H7 (cell line): ENCODE data around the gene LRPAP1. TPM values are rescaled to one million over a fixed set of nuclear protein-coding genes. Genes with fewer than 3 reads are reported as not detected.
A peak's percentile ranks its signal among the peaks of the same experiment; 100 is the strongest.

ENCODE experiments used
- DNase-seq: peaks from one replicate; pipeline ENCODE4 v3.0.0; 2012
- H3K27me3 ChIP-seq: 2 replicates; pipeline ENCODE4 v1.6.0; 2011; ENCODE audit warnings: mild to moderate bottlenecking, low read length; ENCODE audit not compliant: control insufficient read depth, insufficient read depth
- H3K36me3 ChIP-seq: replicated peaks from 2 replicates; pipeline ENCODE4 v1.5.1; 2011; ENCODE audit warnings: low read length; ENCODE audit not compliant: control insufficient read depth, insufficient read depth
- H3K4me3 ChIP-seq: 2 replicates; pipeline ENCODE4 v1.5.1; 2011; ENCODE audit warnings: low read depth, mild to moderate bottlenecking, control low read depth, low read length, moderate library complexity; ENCODE audit not compliant: insufficient read depth
- total RNA-seq: library from RNA; depleted of rRNA; stranded (reverse); fragments of >200 nt; shearing (Covaris generic); gene quantifications from 2 replicates; pipeline ENCODE4 v1.2.3, GENCODE V29; 2014

The LRPAP1 gene
- total RNA-seq, 1 experiment from 2014 or later, result 101 TPM

GRCh38 chr4:3478446-3479357, 53.5 kb downstream of the LRPAP1 start:
- Histone ChIP-seq H3K27me3 (peaks cover 2% of the 10 kb centered on the region; the same call in 1 of the 2 replicates), H3K36me3 (no peaks in the 10 kb centered on the region), H3K4me3 (no peak overlapping the region)
- no peak for DNase-seq

GRCh38 chr4:3477750-3478430, 54.3 kb downstream of the LRPAP1 start:
- Histone ChIP-seq H3K36me3 (no peaks in the 10 kb centered on the region), H3K4me3 (no peak overlapping the region), H3K27me3 (peaks cover 2% of the 10 kb centered on the region; the same call in 1 of the 2 replicates)
- DNase-seq, result peak; percentile 77

DNA sequence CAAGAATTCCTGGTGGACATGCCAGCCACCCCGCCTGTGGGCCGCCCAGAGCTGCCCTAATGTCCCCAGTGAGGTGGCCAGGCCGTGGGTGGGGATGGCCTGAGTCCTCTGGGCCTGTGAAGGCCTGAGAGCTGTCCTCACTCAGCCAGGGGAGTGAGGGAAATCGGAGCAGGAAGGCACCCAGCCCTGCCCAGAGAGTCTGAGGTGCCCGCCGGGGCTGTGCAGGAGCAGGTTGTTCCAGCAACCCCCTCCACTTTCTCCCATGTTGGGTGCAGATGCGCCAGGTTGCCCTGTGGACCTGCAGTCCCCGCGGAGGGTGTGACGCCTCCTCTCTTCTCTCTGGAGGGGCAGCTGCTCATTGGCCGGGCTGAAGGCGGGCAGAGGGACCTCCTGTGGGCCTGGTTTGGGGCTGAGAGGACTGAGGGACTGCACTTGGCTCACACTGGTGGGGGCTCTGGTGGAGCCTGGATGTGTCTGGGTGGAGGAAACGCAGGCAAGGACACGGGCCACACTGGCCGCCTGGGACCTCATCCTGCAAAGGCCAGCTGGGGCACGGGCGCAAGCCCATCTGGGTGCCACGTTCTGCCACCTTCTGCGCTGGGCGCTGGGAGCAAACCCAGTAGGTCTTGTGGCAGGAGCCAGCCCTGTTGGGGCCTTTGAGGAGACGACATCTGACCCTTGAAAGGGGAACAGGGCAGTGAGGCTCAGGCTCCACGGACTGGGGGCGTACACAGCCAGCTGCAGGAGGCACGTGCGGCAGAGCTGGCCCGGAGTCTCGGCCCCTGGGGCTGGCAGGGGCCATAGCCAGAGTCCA, 55.1 kb downstream of the LRPAP1 start:
- no peaks in the 10 kb centered on the region; the same call in 1 of the 2 replicates for H3K27me3 ChIP-seq
- H3K4me3 ChIP-seq, result no peak overlapping the region
- DNase-seq, result peak; percentile 72

GRCh38 chr4:3476341-3476747, 55.9 kb downstream of the LRPAP1 start:
- no peaks in the 10 kb centered on the region for H3K36me3 ChIP-seq
- DNase-seq, result no peak
- H3K27me3 ChIP-seq, result no peaks in the 10 kb centered on the region; the same call in 1 of the 2 replicates
- H3K4me3 ChIP-seq, result no peak overlapping the region

More for the DNA sequence above, 55.1 kb downstream of the LRPAP1 start:
- H3K36me3 ChIP-seq, result no peaks in the 10 kb centered on the region

- Histone ChIP-seq H3K4me3 (no peak overlapping the region), H3K27me3 (no peaks in the 10 kb centered on the region; the same call in 1 of the 2 replicates), H3K36me3 (no peaks in the 10 kb centered on the region)
- DNase-seq, result no peak
Observed at GRCh38 chr4:3475713-3476260, 56.4 kb downstream of the LRPAP1 start.

GRCh38 chr4:3475041-3475712, 57.0 kb downstream of the LRPAP1 start:
- no peak overlapping the region for H3K4me3 ChIP-seq
- no peaks in the 10 kb centered on the region; the same call in 1 of the 2 replicates for H3K27me3 ChIP-seq
- peak; percentile 62 for DNase-seq
- no peaks in the 10 kb centered on the region for H3K36me3 ChIP-seq

GRCh38 chr4:3473996-3474765, 58.0 kb downstream of the LRPAP1 start:
- no peaks in the 10 kb centered on the region for H3K36me3 ChIP-seq
- no peak overlapping the region for H3K4me3 ChIP-seq
- no peaks in the 10 kb centered on the region; the same call in 1 of the 2 replicates for H3K27me3 ChIP-seq
- DNase-seq, result peak; percentile 52

DNA sequence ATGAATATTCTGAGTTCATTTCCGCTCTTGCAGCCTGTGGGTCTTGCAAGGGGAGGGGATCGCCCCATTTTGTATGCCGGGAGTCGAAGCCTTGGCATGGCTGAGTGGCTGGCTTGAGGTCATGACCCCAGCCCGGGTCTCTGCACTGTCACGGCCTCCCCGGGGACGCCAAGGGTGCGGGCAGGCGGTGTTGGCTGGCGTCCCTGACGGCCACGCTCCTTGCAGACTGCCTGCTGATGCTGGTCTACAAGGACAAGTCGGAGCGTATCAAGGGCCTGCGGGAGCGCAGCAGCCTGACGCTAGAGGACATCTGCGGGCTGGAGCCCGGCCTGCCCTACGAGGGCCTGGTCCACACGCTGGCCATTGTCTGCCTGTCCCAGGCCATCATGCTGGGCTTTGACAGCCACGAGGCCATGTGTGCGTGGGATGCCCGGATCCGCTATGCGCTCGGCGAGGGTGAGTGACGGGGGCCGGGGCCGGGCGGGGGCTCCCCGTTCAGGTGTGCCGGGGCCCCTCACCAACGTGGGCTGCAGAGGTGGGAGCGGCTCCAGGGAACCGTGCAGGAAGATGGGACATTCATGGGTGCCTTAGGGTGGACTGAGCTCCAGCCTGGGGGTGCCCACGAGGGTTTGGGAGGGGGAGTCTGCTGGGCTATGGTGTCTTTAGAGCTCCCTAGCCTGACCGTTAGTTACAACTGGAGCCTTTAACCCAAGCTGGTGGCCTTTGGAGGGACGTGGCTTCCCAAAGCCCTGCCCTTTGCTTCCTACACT, 58.9 kb downstream of the LRPAP1 start:
- DNase-seq, result peak; percentile 68

GRCh38 chr4:3472411-3473141, 59.6 kb downstream of the LRPAP1 start:
- peak; percentile 59 for DNase-seq
- no peaks in the 10 kb centered on the region; the same call in 1 of the 2 replicates for H3K27me3 ChIP-seq
- H3K36me3 ChIP-seq, result no peaks in the 10 kb centered on the region
- no peak overlapping the region for H3K4me3 ChIP-seq

More for the DNA sequence above, 58.9 kb downstream of the LRPAP1 start:
- no peaks in the 10 kb centered on the region for H3K36me3 ChIP-seq
- H3K27me3 ChIP-seq, result no peaks in the 10 kb centered on the region; the same call in 1 of the 2 replicates
- H3K4me3 ChIP-seq, result no peak overlapping the region

- Histone ChIP-seq H3K36me3 (no peaks in the 10 kb centered on the region), H3K27me3 (no peaks in the 10 kb centered on the region; the same call in 1 of the 2 replicates), H3K4me3 (no peak overlapping the region)
- peak; percentile 58 for DNase-seq
Observed at GRCh38 chr4:3471886-3472285, 60.3 kb downstream of the LRPAP1 start.

DNA sequence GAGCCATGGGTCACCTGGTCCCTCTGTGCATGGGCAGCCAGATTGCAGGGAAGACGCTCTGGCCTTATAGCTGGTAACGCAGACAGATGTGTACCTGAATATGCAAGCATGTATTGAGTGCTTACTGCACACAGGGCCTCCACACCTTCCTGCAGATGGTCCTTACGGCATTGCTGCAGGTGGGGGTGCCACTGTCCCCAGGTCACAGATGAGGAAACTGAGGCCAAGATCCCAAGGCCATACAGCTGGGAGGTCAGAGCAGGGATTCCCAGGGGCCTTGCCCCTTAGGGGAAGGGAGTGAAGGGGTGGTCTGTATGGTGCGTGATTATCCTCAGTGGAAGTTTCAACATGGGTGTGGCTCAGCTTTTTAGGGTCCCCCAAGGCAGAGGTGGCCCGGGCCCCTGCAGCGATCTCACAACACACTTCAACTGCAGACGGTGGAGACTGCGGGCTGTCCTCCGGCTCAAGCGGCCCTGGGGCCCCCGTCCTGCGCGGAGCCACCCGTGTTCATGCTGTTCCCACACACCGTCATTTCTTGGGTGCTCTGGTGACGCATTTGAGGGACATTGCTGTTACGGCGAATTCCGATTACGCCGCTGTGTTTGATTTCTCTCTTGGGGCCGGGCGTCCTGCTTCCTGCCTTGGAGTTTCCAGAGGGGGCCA, 61.0 kb downstream of the LRPAP1 start:
- Histone ChIP-seq H3K36me3 (no peaks in the 10 kb centered on the region), H3K4me3 (no peak overlapping the region), H3K27me3 (no peaks in the 10 kb centered on the region; the same call in 1 of the 2 replicates)
- DNase-seq, result peak; percentile 46
